Stimulated activated CD4-positive, alpha-beta T cell treated with anti-CD3 and anti-CD28 coated beads, Interleukin-2, amount 100 ng/mL, for 48 hours (primary cell): ENCODE results near the gene CLCN2.
A peak's percentile ranks its signal among the peaks of the same experiment; 100 is the strongest.
"Not testable (repeated sequence)": the region's sequence is repeated elsewhere in the genome, so short reads cannot be mapped to it uniquely, and the experiment has no call there.

ENCODE experiments used
- DNase-seq, 2 donors: peaks; one replicate each; pipeline ENCODE4 v3.0.0-alpha.2; 2020

Gene CLCN2

DNA sequence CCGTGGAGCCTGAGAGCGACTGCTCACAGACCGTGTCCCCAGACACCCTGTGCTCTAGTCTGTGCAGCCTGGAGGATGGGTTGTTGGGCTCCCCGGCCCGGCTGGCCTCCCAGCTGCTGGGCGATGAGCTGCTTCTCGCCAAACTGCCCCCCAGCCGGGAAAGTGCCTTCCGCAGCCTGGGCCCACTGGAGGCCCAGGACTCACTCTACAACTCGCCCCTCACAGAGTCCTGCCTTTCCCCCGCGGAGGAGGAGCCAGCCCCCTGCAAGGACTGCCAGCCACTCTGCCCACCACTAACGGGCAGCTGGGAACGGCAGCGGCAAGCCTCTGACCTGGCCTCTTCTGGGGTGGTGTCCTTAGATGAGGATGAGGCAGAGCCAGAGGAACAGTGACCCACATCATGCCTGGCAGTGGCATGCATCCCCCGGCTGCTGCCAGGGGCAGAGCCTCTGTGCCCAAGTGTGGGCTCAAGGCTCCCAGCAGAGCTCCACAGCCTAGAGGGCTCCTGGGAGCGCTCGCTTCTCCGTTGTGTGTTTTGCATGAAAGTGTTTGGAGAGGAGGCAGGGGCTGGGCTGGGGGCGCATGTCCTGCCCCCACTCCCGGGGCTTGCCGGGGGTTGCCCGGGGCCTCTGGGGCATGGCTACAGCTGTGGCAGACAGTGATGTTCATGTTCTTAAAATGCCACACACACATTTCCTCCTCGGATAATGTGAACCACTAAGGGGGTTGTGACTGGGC lies 16.7 kb downstream of the CLCN2 start:
- no peak for DNase-seq

DNA sequence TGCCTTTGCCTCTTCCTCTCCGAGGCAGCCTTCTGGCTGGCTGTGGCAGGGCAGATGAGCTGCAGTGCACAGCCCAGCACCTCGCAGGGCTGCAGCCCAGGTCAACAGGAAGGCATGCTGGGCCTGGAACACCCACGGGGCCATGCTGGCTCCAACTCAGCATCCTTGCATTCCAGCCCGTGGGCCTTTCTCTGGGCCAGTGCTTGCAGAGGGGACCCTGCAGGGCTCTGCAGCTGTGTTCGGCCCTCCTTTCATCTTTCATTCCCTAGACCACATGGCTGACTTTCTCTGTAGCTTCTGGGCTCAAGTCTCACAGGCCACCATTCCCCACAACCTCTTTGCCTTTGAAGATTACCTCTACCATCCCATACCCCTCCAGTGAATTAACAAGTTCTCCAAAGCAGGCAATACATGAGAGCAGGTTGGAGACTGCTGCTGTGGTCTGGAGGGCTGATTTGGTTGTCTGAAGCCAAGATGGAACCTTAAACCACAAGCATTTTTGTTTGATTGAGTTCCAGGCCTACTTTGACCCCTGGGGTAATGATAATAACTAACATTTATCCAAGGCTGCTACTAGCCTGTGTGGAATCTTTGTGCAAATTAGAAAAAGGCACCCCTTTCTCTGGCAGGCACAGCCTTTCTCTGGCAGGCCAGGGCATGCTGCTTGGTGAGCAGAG lies 18.1 kb downstream of the CLCN2 start:
- DNase-seq: no peak

DNA sequence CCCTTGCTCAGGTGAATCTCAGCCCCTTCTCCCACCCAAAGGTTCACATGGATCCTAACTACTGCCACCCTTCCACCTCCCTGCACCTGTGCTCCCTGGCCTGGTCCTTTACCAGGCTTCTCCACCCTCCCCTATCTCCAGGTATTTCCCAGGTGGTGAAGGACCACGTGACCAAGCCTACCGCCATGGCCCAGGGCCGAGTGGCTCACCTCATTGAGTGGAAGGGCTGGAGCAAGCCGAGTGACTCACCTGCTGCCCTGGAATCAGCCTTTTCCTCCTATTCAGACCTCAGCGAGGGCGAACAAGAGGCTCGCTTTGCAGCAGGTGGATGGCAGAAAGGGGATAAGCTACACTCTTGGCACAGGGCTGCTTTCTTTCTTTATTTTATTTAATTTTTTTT lies 19.5 kb downstream of the CLCN2 start:
- DNase-seq: no peak

DNA sequence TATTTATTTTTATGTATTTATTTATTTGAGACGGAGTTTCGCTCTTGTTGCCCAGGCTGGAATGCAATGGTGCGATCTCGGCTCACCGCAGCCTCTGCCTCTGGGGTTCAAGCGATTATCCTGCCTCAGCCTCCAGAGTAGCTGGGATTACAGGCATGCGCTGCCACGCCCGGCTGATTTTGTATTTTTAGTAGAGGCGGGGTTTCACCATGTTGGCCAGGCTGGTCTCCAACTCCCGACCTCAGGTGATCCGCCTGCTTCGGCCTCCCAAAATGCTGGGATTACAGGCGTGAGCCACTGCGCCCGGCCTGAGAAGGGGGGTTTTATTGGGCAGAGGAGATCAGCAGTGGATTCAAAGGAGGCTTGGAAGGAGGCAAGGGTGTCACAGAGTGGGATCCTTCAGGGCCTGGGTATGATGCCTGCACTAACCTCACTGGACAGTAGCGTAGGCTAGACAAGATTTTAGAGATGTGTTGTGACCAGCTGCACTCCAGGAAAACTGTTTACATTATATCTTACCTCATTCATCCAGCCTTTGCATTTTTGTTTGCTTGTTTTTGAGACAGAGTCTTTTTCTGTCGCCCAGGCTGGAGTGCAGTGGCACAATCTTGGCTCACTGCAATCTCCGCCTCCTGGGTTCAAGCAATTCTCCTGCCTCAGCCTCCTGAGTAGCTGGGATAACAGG lies 21.8 kb downstream of the CLCN2 start:
- DNase-seq: not testable (repeated sequence)

DNA sequence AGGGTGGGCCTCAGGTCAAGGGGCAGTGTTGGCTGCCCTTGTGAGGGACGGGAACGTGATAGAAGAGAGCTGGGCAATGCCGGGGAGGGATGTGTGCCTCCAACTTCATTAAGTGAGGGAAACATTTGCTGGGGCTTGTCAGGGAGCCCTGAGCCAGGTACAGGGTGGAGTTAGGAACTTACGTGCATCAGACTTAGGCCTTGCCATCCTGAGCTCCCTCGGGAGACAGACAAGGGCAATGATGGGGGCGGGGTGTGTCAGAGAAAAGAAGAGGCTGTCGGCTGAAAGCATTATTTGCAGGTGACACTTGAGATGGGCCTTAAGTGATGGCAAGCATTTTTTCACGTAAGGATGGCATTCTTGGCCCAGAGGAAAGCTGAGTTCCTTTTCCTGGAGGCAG lies 22.4 kb downstream of the CLCN2 start:
- no peak for DNase-seq

DNA sequence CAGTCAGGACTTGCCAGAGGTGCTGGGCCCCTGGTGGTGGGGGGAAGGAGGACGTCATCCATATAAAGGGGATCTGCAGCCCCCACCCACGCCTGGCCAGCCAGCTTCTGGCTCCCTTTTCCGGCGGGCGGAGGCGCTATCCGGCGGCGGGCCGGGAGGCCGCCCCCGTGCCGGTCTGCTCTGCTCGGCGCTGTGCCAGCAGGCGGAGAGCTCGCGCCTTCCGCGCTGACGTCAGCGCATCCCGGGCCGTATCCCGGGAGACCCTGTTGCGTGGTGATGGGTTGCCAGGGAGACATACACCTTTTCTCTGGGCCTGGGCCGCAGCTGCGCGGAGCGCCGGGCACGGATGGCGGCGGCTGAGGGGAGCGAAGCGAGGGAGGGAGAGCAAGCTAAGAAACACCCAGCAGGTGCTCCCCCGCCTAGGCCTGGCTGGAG lies 22.9 kb downstream of the CLCN2 start:
- DNase-seq: no peak

DNA sequence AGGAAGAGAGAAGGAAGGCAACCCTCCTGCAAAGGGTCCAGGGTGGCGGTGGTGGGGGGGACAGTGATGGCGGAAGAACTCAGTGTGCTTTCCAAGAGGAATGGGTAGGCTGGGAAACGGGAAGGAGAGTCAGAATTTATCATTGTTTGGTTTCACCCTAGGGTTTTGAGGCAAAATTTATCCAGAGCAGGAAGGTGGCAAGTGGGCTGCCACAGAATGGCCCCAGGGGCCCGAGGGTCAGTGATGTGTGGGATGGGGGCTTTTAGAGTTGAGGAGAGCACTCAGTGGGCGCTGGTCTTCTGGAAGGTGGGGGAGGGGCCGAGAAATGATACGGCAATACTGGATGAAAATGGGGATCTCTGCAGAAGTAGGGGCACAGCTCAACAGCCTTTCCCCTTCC lies 23.4 kb downstream of the CLCN2 start:
- no peak for DNase-seq

DNA sequence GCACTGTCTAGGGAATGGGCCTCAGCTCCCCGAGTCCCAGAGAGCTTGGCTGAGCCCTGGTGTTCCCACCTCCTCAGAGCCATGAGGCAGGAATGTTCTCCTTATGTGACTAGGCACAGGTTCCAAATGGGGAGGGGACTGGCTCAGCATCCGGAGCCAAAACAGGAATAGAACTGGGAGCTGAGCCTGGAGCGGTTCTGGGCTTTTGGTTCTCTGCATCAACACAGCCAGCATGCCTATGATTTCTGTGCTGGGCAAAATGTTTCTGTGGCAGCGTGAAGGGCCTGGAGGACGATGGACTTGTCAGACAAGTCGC lies 24.0 kb downstream of the CLCN2 start, which contains the start of gene FAM131A:
Gene FAM131A (plus strand): TSS at position 202 of the 316 bp plus-strand sequence. CDS start 31 bp downstream, at position 233.
- no peak for DNase-seq

DNA sequence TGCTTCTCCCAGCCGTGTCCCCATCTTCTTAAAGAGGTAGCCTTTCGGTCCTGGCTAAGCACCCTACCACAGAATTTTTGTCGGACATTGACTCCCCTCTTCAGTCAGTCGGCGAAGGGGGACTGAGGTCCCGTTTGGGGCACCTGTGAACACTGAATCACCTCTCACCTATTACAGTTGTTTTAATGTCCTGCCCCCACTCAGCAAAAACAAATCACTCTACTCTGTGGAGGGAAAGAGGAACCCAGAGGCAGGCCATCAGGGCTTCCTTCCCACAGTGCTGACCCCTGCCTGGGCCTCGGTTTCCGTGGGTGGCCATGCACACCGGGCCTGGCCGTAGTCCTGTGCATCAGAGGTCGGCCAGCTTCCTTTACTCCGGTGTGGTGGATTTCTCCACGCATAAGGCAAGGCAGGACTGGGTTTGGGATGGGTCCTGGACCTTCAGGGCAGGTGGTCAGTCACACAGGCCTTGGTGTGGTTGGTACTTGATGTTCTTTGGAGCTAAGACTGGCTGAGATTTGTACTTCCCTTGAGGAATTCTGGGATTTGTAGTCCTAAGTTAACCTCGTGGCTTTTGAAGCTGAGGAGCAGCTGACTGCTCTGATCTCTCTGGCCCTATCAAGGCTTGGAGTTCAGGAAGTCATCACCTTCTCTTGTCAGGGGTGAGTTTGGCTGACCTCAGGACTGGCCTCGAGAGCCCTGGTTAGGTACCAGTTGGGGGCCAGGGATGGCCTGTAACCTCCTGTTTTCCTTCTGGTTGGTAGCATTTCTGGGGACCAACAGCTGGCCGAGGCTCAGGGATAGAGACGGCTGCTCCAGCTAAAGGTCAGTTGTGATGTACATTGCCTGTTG lies 24.6 kb downstream of the CLCN2 start:
- DNase-seq: no peak

DNA sequence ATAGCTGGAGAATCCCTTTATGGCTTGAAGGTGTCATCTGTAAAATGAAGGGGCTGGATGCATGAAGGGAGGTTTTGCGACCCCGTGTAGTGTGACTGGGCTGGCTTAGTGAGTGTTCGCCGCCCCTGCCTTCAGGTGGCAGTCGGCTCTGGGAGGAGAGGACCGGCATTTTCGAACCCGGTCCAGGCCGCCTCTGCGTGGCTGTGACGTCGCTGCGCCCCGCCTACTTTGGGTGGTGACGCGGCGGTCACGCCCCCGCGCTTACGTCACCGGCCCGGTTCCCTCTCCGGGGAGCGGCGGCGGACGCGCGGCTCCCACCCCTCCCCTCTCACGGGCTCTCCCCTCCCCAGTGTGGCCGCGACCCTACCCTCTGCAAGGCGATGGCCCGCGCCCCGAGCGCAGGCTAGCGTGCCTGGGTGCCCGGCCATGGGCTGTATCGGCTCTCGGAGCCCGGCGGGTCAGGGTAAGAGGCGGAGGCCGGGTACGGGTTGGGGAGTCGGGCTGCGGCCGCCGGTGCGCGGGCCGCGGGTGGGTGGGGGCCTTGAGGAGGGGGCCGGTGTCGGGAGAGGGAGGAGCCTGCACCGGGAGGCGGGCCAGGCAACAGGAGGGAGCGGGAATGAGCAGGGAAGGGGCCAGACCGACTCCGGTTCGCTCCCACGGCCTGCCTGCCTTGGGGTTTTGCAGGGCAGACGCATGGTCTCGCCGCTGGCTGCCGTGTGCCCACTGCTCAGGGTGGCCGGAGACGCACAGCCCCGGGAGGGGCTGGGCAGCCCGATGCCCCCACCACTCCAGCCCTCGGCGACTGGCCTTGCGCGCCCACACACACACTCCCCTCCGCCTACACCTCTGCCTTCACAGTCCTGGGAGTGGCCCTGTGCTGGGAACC lies 25.5 kb downstream of the CLCN2 start:
- DNase-seq: peak; percentile 89 to 94

DNA sequence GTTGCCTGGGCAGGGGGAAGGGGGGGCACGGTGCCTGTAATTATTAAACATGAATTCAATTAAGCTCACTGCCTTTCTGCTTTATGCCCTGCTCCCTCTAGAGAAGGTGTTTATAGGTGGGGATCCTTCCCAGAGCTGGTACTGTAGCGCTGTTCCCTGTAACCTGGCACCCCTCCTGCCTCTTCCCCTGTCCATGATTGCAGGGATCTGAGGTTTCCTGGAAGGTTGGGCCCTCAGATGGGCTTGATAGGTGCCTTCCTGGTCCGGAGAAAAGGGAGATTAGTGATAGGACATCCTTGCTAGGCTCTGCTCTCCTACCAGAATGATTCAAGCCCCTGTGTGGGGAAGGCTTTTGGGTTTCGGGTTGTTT lies 26.1 kb downstream of the CLCN2 start:
- no peak for DNase-seq

DNA sequence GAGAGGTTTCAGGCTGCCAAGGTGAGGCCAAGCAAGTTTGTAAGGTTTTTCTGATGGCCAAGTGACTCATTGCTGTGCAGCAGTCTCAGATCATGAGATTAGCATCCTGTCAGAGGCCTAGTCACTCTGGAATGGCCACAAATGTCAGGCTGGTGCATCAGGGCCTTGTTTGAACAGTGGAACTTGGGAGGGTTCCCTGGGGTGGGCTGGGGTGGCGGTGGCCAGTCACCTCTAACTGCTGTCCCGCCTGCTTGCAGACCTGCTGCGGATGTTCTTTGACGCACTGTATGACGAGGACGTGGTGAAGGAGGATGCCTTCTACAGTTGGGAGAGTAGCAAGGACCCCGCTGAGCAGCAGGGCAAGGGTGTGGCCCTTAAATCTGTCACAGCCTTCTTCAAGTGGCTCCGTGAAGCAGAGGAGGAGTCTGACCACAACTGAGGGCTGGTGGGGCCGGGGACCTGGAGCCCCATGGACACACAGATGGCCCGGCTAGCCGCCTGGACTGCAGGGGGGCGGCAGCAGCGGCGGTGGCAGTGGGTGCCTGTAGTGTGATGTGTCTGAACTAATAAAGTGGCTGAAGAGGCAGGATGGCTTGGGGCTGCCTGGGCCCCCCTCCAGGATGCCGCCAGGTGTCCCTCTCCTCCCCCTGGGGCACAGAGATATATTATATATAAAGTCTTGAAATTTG lies 26.8 kb downstream of the CLCN2 start:
- DNase-seq: no peak

DNA sequence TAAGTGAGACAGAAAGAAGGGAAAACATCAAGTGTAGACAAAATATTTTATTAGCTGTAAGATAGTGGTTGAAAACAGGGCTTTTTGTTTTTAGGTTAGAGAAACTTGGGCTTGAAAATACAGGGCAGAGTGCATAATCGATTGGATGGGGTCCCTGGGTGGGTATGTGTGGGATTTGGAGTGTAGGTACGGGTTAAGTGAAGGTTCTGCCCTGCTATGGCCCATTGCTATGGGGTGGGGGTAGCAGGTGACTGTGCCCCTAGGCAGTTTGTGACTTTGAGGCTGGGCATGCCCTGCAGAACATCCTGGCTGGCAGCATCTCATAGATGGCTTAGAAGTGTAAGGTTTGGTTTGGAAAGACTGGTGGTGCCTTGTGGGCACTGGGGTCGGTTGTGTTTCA lies 27.7 kb downstream of the CLCN2 start:
- DNase-seq: no peak

DNA sequence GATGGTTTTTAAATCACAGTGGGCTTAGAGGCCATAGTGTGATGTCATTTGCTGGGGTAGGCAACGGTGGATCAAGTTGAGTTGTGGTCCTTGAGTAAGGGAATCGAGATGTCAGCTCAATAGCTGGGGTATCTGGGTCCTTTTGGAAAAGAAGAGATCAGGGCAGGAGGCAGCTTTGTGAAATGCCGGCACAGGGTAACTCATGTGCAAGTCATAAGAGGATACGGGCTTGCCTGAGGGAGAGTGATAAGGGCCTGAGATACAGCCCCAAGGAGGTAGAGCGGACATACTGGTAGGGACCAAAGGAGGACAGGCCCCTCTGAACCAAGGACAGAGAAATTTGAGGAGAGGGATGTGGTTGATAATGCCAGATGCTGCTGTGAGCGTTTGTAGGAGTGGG lies 28.2 kb downstream of the CLCN2 start:
- no peak for DNase-seq

DNA sequence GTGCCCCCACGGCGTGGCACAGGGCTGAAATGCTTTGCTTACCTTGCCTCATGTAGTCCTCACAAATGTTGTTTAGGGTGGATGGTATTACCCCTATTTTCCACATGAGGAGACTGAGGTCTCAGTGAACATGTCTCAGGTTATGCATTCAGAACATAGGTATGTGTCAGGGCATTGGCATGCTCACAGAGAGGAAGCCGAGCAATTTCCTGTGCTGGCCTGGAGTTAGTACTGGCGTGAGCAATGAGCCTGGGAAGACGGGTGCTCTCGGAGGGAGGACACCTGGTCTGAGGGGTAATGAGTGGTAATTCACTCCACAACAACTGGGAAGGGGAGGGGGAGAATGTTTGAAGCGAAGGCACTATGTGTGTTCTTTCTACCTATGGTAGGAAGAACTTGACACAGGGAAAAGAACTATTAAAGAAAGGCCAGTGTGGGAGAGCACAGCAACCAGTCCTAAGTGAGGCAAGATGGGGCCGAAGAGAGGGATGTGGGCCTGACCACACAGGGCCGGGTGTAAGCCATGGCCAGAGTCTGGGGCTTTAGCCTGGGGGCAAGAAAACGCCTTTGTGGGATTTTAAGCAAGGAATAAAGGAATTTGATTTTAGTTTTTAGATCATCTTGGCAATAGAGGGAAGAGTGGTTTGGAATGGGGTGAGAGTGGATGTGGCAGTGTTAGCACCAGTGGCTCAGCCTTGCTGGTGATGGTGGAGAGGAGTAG lies 28.9 kb downstream of the CLCN2 start:
- no peak for DNase-seq

DNA sequence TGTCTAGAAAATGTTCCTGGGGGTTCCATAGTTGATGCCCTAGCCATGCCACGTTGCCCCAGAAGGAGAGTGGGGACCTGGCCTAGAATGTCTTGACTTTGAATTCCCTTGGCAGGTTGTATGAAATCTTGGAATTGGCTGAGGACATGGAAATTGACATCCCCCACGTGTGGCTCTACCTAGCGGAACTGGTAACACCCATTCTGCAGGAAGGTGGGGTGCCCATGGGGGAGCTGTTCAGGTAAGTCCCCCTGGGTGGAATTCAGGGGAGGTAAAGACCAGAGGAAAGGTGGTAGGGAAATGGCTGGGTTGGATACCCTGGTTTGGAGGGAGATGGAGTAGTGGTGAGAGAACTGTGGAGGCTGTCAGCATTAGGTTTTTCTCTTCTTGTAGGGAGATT lies 32.9 kb downstream of the CLCN2 start:
- DNase-seq: no peak

DNA sequence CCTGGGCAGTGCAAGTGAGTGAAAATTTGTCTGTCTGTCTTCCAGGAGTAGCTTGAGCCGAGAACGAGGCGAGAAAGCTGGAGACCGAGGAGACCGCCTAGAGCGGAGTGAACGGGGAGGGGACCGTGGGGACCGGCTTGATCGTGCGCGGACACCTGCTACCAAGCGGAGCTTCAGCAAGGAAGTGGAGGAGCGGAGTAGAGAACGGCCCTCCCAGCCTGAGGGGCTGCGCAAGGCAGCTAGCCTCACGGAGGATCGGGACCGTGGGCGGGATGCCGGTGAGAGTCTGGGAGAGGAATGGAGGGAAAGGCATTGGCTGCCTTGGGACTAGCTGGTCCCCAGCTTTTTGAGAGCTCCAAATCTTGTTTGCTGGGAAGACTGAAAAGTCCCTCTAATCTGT lies 34.2 kb downstream of the CLCN2 start:
- DNase-seq: no peak

DNA sequence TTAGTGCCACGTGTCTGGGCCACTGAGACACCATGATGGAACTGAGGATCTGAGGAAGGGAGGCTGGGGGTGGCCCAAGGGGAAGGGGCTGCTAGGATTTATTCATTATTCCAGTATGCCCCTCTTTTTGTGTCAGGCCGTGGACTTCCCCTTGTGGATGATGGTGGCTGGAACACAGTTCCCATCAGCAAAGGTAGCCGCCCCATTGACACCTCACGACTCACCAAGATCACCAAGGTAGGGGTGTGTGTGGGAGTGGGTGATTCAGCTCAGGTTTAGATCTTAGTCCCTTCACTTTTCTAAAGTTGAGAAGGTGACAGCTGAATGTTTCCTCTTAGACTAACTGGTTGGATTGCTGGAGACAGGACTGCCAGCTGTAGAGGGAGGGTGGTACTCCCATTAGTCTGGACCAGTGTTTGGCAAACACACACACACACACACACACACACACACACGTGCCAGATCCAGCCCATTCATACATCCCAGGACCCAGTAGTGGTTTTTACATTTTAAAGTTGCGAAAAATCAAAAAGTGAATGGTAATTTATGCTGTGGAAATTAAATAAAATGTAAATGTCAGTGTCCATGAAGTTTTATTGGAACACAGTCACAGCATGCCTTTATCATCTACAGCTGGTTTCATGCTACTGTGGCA lies 35.6 kb downstream of the CLCN2 start:
- no peak for DNase-seq

DNA sequence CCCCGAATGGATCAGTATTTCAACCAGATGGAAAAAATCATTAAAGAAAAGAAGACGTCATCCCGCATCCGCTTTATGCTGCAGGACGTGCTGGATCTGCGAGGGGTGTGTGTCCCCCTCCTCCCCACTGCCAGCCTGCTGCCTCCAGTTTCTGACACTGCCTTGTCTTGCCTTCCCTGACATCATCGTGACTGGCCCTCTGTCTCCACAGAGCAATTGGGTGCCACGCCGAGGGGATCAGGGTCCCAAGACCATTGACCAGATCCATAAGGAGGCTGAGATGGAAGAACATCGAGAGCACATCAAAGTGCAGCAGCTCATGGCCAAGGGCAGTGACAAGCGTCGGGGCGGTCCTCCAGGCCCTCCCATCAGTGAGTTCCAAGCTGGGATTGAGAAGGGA lies 36.1 kb downstream of the CLCN2 start:
- no peak for DNase-seq

DNA sequence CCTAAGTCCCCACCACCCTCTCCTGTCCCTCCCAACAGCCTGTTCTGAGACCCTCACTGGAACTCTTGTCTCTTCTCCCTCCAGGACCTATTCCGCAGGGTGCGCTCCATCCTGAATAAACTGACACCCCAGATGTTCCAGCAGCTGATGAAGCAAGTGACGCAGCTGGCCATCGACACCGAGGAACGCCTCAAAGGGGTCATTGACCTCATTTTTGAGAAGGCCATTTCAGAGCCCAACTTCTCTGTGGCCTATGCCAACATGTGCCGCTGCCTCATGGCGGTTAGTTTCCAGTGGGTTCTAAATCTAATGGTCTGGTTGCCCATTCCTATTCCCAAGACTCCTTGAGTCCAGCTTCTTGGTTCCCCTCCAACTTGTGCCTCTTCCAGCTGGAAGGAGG lies 37.7 kb downstream of the CLCN2 start:
- no peak for DNase-seq
